HG03469 (cell line): ENCODE results near the gene HIP1.
"Not testable (repeated sequence)": the region's sequence is repeated elsewhere in the genome, so short reads cannot be mapped to it uniquely, and the experiment has no call there.

Source experiments
- ATAC-seq: cut with Tn5 transposase; IDR thresholded peaks from one replicate; pipeline ENCODE4 v1.9.1; 2021; ENCODE audit warnings: mild to moderate bottlenecking, moderate library complexity, moderate number of reproducible peaks; ENCODE audit not compliant: unreplicated experiment

The HIP1 gene

GRCh38 chr7:75738604-75738974 lies at the start of gene HIP1:
Gene HIP1 (minus strand): TSS chr7:75738941. CDS start chr7:75738920, 21 bp downstream.
- no peak for ATAC-seq

- ATAC-seq: not testable (repeated sequence)
Measured at GRCh38 chr7:75788154-75788847, 49.6 kb upstream of the HIP1 start.

GRCh38 chr7:75783058-75783457 lies 44.3 kb upstream of the HIP1 start:
- ATAC-seq: not testable (repeated sequence)

- ATAC-seq: not testable (repeated sequence)
Measured at GRCh38 chr7:75780647-75781273, 42.0 kb upstream of the HIP1 start.

GRCh38 chr7:75779516-75779915 lies 40.8 kb upstream of the HIP1 start:
- ATAC-seq: not testable (repeated sequence)

- not testable (repeated sequence) for ATAC-seq
Measured at GRCh38 chr7:75779035-75779434, 40.3 kb upstream of the HIP1 start.

GRCh38 chr7:75776295-75776971 lies 37.7 kb upstream of the HIP1 start:
- ATAC-seq: no peak

GRCh38 chr7:75773958-75774357 lies 35.2 kb upstream of the HIP1 start:
- not testable (repeated sequence) for ATAC-seq

- no peak for ATAC-seq
Measured at GRCh38 chr7:75772081-75773077, 33.6 kb upstream of the HIP1 start, which contains the start of gene CCL26. Gene CCL26 (minus strand): TSS chr7:75772211. CDS start chr7:75772176, 35 bp downstream.

- ATAC-seq: no peak
Measured at GRCh38 chr7:75771224-75771623, 32.5 kb upstream of the HIP1 start.

- ATAC-seq: no peak
Measured at GRCh38 chr7:75762350-75762917, 23.7 kb upstream of the HIP1 start.

GRCh38 chr7:75761801-75762200 lies 23.1 kb upstream of the HIP1 start:
- not testable (repeated sequence) for ATAC-seq

- no peak for ATAC-seq
Measured at GRCh38 chr7:75758491-75758890, 19.8 kb upstream of the HIP1 start.

- ATAC-seq: no peak
Measured at GRCh38 chr7:75757860-75758259, 19.1 kb upstream of the HIP1 start.

GRCh38 chr7:75756991-75757676 lies 18.4 kb upstream of the HIP1 start:
- no peak for ATAC-seq

- ATAC-seq: no peak
Measured at GRCh38 chr7:75756206-75756990, 17.7 kb upstream of the HIP1 start.

- no peak for ATAC-seq
Measured at GRCh38 chr7:75743455-75743859, 4.7 kb upstream of the HIP1 start.

GRCh38 chr7:75740846-75741497 lies 2.2 kb upstream of the HIP1 start:
- no peak for ATAC-seq
